ENCODE measurements around the gene GALNT2. TPM values are rescaled to one million over a fixed set of nuclear protein-coding genes. Genes with fewer than 3 reads are reported as not detected.

GALNT2 gene
- total and polyA plus RNA-seq, 10 of the 15 experiments (the other 5 are each of a cell fraction or from before 2014, with no cell fraction given): 0.52 to 27.7 (median 16.3) TPM

DNA sequence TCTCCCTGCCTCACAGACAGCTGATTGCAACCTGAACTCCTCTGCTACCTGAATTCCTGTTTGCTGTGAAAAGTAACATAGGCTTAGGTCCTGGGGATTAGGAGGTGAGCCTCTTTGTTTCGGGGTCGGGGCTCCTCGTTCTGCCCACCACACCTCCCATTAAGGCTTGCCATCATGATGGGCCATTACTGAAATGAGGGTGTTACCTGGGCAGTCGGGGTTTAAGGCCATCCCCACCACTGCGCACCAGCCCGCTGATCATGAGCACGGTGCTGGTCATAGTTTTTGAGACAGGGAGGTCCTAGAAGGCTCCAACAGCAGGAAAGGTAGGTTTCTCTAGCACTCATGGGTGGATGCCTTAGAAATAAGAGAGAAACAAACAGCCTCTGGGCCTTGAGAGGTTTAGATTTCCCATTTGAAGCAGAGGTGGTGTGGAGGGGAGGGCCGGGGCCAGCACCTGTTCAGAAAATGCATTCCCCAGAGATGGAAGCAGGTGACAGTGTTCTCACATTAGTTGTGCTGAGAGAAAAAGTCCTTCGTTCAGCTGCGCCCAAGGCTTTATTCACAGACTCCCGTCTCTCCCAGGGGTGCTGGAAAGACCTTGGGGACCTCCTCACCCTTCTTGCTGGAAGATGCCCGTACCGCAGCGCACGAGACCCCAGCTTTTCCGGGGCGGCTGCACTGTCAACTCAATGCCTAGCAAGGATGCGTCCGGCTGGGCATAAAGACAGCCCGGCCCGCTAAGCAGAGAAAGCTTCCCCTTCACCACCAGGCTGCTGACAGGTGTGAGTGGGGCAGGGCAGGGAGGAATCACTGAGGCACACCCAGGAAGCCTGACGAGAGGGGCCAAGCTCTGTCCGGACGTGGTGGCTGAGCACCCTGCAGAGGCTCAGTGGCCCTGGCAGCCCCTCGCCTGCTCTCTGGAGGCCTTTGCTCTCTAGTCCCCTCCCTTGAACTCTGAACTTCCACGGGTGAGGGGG is 233.6 kb downstream of the GALNT2 start:
- Histone ChIP-seq H3K4me3 (no peak overlapping the region), H3K27me3 (replicated peaks in 1 of 2; ENCODE audit: control insufficient read depth in 2 of 2, insufficient read depth in 2 of 2, low read length in 1 of 2) (no peaks in the 10 kb centered on the region), H3K27ac (ENCODE audit: control insufficient read depth, insufficient read depth) (no peak overlapping the region), H3K4me2 (ENCODE audit: control insufficient read depth, insufficient read depth) (no peak overlapping the region), H3K9ac (ENCODE audit: control insufficient read depth, insufficient read depth, low read length) (no peak overlapping the region), H4K20me1 (ENCODE audit: control insufficient read depth, insufficient read depth) (no peaks in the 10 kb centered on the region), H3K79me2 (ENCODE audit: control insufficient read depth, insufficient read depth, low read length) (no peaks in the 10 kb centered on the region), H3K9me3 (replicated peaks; ENCODE audit: control insufficient read depth, insufficient read depth, low read length) (no peaks in the 10 kb centered on the region; the same call in 2 of the 3 replicates), H3K4me1 (ENCODE audit: control insufficient read depth, insufficient read depth, low read length) (no peaks in the 10 kb centered on the region; the same call in 1 of the 2 replicates), H2AFZ (ENCODE audit: control insufficient read depth, low read depth, low read length) (peak overlapping the region; percentile 3; the same call in 1 of the 2 replicates), H3K36me3 (ENCODE audit: control insufficient read depth in 2 of 2, insufficient read depth in 2 of 2, low read length in 1 of 2) (no peaks in the 10 kb centered on the region)
- POLR2A ChIA-PET: no interaction called here
- ATAC-seq: no peak
- in situ Hi-C loops (cut with MboI) (no loop called here), intact Hi-C loops (cut with micrococcal nuclease; ENCODE audit: unreplicated experiment) (no loop called here)
- DNase-seq (ENCODE audit: low read depth, low spot score): no peak
- WGBS (ENCODE audit: insufficient coverage, insufficient replicate concordance, low lambda C conversion rate, missing lambda C conversion rate): 27% methylated on average over 24 of the region's 26 CpGs
- CTCF ChIA-PET: interaction anchor here (0.8 to 1.8 kb wide), 3 partner anchors 27 to 1044 kb away, joined by 3 to 4 read pairs (median 3); no protein-coding TSS in a partner anchor
- FAIRE-seq: no peak
- TF ChIP-seq MEF2B (IDR thresholded peaks at IDR 0.05; ENCODE audit: partially characterized antibody, poor library complexity, severe bottlenecking) (peak; percentile 35), MTA2 (IDR thresholded peaks at IDR 0.05; ENCODE audit: low read depth) (no peak)
- SMC1A ChIA-PET (ENCODE audit: uncharacterized antibody, unreplicated experiment): interaction anchor here (0.8 kb wide), 1 partner anchor 585 kb away, joined by 4 read pairs; no protein-coding TSS in a partner anchor
- no TSS peak for BruUV-seq (replicated peaks)
- RAD21 ChIA-PET (ENCODE audit: unreplicated experiment): no interaction called here

DNA sequence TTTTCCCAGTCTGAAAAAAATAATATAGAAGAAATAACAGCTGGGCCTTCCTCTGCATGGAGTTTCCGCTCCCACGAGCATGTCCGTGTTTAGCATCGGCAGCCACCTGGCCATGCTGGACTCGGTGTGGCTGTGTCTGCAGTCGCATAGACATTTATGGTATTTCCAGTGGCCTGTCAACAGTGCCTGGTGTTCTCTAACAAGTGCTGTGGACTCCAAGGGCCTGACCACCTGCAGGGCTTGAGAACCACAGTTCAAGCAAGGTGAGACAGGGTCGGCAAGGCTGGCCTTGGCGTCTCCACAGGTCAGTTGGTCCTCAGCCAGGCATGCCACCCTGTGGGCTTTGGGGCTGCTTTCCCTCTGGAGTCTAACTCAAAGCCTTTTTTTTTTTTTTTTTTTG is 234.3 kb downstream of the GALNT2 start:
- no peaks in the 10 kb centered on the region for H4K20me1 ChIP-seq (ENCODE audit: control insufficient read depth, insufficient read depth)
- ATAC-seq (no peak), DNase-seq (ENCODE audit: low read depth, low spot score) (no peak), FAIRE-seq (no peak)
- no peak overlapping the region for H3K4me3 ChIP-seq
- no peaks in the 10 kb centered on the region for H3K27me3 ChIP-seq (replicated peaks in 1 of 2; ENCODE audit: control insufficient read depth in 2 of 2, insufficient read depth in 2 of 2, low read length in 1 of 2)
- no peaks in the 10 kb centered on the region; the same call in 2 of the 3 replicates for H3K9me3 ChIP-seq (replicated peaks; ENCODE audit: control insufficient read depth, insufficient read depth, low read length)
- H3K79me2 ChIP-seq (ENCODE audit: control insufficient read depth, insufficient read depth, low read length): no peaks in the 10 kb centered on the region
- no peaks in the 10 kb centered on the region for H3K36me3 ChIP-seq (ENCODE audit: control insufficient read depth in 2 of 2, insufficient read depth in 2 of 2, low read length in 1 of 2)
- intact Hi-C loops (cut with micrococcal nuclease; ENCODE audit: unreplicated experiment) (no loop called here), in situ Hi-C loops (cut with MboI) (no loop called here)
- ChIA-PET SMC1A (ENCODE audit: uncharacterized antibody, unreplicated experiment) (interaction anchor here (0.8 to 1.4 kb wide), 2 partner anchors 585 to 588 kb away, joined by 3 to 4 read pairs; no protein-coding TSS in a partner anchor), CTCF (interaction anchor here (1.2 to 1.8 kb wide), 2 partner anchors 27 to 92 kb away, joined by 3 to 4 read pairs; no protein-coding TSS in a partner anchor), POLR2A (no interaction called here), RAD21 (ENCODE audit: unreplicated experiment) (no interaction called here)
- no peaks in the 10 kb centered on the region; the same call in 1 of the 2 replicates for H3K4me1 ChIP-seq (ENCODE audit: control insufficient read depth, insufficient read depth, low read length)
- no peak overlapping the region for H3K9ac ChIP-seq (ENCODE audit: control insufficient read depth, insufficient read depth, low read length)
- no peak overlapping the region for H3K4me2 ChIP-seq (ENCODE audit: control insufficient read depth, insufficient read depth)
- BruUV-seq (replicated peaks): no TSS peak
- no peak overlapping the region for H2AFZ ChIP-seq (ENCODE audit: control insufficient read depth, low read depth, low read length)
- WGBS (ENCODE audit: insufficient coverage, insufficient replicate concordance, low lambda C conversion rate, missing lambda C conversion rate): 63% methylated on average over 8 of the region's 8 CpGs
- no peak overlapping the region for H3K27ac ChIP-seq (ENCODE audit: control insufficient read depth, insufficient read depth)
- TF ChIP-seq MEF2A (IDR thresholded peaks at IDR 0.05; ENCODE audit: insufficient read depth, low read depth, low read length) (no peak), ETV6 (conservative IDR thresholded peaks at IDR 0.05 in 1 of 2, IDR thresholded peaks at IDR 0.05 in 1 of 2; ENCODE audit: borderline replicate concordance in 1 of 2, low read depth in 1 of 2) (no peak), MTA3 (IDR thresholded peaks at IDR 0.05; ENCODE audit: borderline replicate concordance, low read length) (no peak), SREBF2 (IDR thresholded peaks at IDR 0.05; ENCODE audit: low read length) (no peak), STAT3 (IDR thresholded peaks at IDR 0.05; ENCODE audit: low read depth, low read length) (no peak), ZZZ3 (IDR thresholded peaks at IDR 0.05; ENCODE audit: control insufficient read depth, insufficient read length, low read depth) (no peak)
- TF ChIP-seq, protein P1, sequence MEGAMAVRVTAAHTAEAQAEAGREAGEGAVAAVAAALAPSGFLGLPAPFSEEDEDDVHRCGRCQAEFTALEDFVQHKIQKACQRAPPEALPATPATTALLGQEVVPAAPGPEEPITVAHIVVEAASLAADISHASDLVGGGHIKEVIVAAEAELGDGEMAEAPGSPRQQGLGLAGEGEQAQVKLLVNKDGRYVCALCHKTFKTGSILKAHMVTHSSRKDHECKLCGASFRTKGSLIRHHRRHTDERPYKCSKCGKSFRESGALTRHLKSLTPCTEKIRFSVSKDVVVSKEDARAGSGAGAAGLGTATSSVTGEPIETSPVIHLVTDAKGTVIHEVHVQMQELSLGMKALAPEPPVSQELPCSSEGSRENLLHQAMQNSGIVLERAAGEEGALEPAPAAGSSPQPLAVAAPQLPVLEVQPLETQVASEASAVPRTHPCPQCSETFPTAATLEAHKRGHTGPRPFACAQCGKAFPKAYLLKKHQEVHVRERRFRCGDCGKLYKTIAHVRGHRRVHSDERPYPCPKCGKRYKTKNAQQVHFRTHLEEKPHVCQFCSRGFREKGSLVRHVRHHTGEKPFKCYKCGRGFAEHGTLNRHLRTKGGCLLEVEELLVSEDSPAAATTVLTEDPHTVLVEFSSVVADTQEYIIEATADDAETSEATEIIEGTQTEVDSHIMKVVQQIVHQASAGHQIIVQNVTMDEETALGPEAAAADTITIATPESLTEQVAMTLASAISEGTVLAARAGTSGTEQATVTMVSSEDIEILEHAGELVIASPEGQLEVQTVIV (IDR thresholded peaks at IDR 0.05; ENCODE audit: borderline replicate concordance, partially characterized antibody): no peak
